Omental fat pad (tissue), 4 donors: Measurements from ENCODE around the gene TLL2. TPM values are rescaled to one million over a fixed set of nuclear protein-coding genes. Genes with fewer than 3 reads are reported as not detected.

ENCODE experiments used
- ATAC-seq: fragments of 150-250 bp; one replicate; pipeline ENCODE4 v1.9.1; 2016; ENCODE audit warnings: mild to moderate bottlenecking, moderate library complexity; ENCODE audit not compliant: low FRiP score
- DNase-seq: peaks from one replicate; pipeline ENCODE4 v3.0.0-alpha.2; 2019; ENCODE audit warnings: low spot score
- CTCF ChIP-seq, 3 donors: fragments of 450-650 bp; IDR thresholded peaks; one replicate each; pipeline ENCODE4 v1.5.1; 2016 to 2017; ENCODE audit warnings: antibody characterized with exemption in 3 of 3, mild to moderate bottlenecking in 3 of 3, moderate library complexity in 2 of 3
- total RNA-seq, 4 donors: library from RNA; depleted of rRNA; stranded (reverse); fragments of >200 nt; gene quantifications; one replicate each; pipeline ENCODE4 v1.1.0, GENCODE V29; 2016

The TLL2 gene
- total RNA-seq, 4 donors from 2014 or later, result 0.16 TPM; not detected in 3

- TF ChIP-seq CTCF (IDR thresholded peaks at IDR 0.05), result no peak
- ATAC-seq (no peak), DNase-seq (no peak)
Observed at GRCh38 chr10:96452494-96453153, 61.1 kb downstream of the TLL2 start.

GRCh38 chr10:96450529-96451207 lies 63.1 kb downstream of the TLL2 start:
- no peak for ATAC-seq
- TF ChIP-seq CTCF (IDR thresholded peaks at IDR 0.05), result no peak
- DNase-seq, result no peak

- ATAC-seq (no peak), DNase-seq (no peak)
- no peak for TF ChIP-seq CTCF (IDR thresholded peaks at IDR 0.05)
Observed at GRCh38 chr10:96448558-96448957, 65.2 kb downstream of the TLL2 start.

GRCh38 chr10:96448021-96448457 lies 65.7 kb downstream of the TLL2 start:
- TF ChIP-seq CTCF (IDR thresholded peaks at IDR 0.05), result no peak
- ATAC-seq (no peak), DNase-seq (no peak)

GRCh38 chr10:96446966-96447596 lies 66.6 kb downstream of the TLL2 start:
- DNase-seq (no peak), ATAC-seq (no peak)
- TF ChIP-seq CTCF (IDR thresholded peaks at IDR 0.05), result no peak

GRCh38 chr10:96441987-96442643 lies 71.6 kb downstream of the TLL2 start:
- no peak for TF ChIP-seq CTCF (IDR thresholded peaks at IDR 0.05)
- no peak for DNase-seq
- no peak for ATAC-seq
